ENCODE measurements around the gene SLC2A9. TPM values are rescaled to one million over a fixed set of nuclear protein-coding genes. Genes with fewer than 3 reads are reported as not detected.

The SLC2A9 gene
- total RNA-seq: 0.80 and 2.0 TPM in 2 replicates

DNA sequence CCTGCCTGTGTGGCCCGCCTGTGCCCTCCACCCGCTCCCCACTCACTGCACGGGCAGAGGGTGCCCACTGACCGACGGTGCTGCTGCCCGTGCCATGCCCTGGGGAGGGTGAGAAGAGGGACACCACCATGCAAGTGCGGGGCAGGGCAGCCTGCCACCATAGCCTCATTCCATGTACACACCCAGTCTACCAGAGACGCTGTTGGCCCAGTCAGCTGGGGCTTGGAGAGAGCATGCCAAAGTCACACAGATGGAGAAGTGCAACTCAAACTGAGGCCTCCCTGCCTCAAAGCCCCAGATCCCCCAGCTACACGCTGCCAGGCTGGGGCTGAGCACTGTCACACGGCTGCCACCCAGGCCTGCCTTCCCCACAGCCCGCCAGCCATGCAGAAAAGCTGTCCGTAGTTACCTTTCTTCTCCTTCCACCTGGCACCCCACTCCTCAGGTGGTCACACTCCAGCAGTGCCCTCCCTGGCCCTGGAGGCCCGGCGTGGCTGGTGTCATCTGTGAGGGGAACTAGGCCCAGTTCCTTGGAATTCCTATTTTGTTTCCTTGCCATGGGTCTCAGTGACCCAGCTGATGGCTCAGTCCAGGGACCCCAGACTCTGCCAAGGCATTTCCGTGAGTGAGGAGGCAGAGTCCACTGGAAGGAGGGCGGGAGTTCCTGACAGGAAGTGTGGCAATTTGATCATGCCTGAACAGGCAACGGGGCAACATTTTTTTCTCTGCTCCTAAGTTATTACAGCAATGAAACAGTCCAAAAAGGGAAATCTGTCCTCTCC is at the start of gene SLC2A9:
SLC2A9 (minus strand) TSS at position 627 of the 782 bp plus-strand sequence; CDS start at position 559, 68 bp downstream.
- TF ChIP-seq, protein P1, sequence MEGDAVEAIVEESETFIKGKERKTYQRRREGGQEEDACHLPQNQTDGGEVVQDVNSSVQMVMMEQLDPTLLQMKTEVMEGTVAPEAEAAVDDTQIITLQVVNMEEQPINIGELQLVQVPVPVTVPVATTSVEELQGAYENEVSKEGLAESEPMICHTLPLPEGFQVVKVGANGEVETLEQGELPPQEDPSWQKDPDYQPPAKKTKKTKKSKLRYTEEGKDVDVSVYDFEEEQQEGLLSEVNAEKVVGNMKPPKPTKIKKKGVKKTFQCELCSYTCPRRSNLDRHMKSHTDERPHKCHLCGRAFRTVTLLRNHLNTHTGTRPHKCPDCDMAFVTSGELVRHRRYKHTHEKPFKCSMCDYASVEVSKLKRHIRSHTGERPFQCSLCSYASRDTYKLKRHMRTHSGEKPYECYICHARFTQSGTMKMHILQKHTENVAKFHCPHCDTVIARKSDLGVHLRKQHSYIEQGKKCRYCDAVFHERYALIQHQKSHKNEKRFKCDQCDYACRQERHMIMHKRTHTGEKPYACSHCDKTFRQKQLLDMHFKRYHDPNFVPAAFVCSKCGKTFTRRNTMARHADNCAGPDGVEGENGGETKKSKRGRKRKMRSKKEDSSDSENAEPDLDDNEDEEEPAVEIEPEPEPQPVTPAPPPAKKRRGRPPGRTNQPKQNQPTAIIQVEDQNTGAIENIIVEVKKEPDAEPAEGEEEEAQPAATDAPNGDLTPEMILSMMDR (conservative IDR thresholded peaks at IDR 0.05; ENCODE audit: low read depth, low read length): no peak

DNA sequence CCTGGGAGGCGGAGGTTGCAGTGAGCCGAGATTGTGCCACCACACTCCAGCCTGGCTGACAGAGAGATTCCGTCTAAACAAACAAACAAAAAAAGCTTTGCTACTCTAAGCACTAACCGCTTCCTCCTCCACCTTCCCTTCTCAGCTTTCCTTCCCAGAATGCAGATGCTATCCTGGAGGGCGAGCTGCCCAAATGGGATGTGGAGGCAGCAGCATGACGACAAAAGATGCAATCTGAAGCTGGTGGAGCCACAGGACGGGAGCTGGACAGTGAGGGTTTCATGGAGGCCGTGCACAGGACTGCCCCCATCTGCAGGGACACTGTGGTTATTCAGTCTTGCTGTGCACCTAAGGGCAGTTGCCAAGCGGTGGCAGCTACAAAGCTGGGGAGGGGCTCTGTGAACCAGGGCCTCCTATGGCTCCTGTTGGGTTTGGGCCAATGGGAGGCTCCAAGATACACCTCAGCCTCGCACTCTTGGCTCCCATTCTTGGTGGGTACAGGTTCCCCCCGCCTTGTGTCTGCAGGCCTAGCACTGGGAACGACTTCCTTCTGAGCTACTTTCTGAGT is 47.9 kb upstream of the SLC2A9 start:
- DNase-seq (ENCODE audit: low read depth): no peak
- TF ChIP-seq, protein P1 (conservative IDR thresholded peaks at IDR 0.05; ENCODE audit: low read depth, low read length): no peak
- no peak overlapping the region for H3K4me3 ChIP-seq (ENCODE audit: low read depth, low read length)

More for the DNA sequence above, at the start of gene SLC2A9:
- peak within 1 kb of the TSS; percentile 79 for H3K4me3 ChIP-seq (ENCODE audit: low read depth, low read length)
- DNase-seq (ENCODE audit: low read depth): no peak

DNA sequence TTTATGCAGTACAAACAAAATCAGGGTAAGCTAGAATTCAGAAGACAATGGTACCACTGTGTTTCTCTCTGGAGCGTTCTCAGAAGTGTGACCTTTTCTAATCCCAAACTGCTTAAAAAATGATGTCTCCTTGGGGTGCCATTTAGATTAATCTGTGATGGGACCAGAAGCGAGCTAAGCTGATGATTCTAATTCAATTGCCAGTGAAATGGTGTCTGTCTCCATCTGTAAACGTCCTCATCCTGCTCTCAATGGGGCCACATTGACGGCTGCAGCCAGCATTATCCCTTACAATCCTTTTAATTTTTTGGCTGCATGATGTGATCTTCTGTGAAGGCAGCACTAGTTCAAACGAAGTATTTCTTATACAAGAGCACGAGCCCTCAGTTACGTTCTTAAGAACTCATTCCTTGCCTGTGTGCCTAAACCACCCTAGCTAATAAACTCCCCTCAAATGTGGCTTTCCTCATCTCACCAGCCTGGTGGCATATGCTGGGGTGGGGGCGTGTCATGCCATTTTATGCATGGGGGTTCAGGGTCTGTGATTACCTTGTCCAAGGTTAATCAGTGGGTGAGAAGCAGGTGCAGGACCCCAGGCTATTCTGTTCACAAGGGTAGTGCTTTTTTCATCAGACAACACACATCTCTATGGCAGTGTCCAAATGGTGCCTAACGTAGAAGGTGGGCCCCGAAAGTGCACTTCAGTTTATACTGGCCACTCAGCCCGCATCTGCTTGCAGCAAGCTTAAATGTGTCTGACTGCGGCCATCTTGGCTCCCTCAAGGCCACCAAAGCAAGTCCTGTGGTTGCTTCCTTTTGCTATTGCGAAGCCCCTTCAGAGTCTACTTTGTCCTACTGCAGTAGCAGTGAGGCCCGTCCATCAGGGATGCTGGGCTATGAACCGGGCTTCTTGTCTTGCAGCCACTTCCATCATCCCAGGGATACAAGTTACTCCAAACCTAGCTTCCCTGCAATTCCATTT is 45.7 kb upstream of the SLC2A9 start:
- no peak for DNase-seq (ENCODE audit: low read depth)
- no peak overlapping the region for H3K4me3 ChIP-seq (ENCODE audit: low read depth, low read length)
- TF ChIP-seq, protein P1 (conservative IDR thresholded peaks at IDR 0.05; ENCODE audit: low read depth, low read length): no peak

DNA sequence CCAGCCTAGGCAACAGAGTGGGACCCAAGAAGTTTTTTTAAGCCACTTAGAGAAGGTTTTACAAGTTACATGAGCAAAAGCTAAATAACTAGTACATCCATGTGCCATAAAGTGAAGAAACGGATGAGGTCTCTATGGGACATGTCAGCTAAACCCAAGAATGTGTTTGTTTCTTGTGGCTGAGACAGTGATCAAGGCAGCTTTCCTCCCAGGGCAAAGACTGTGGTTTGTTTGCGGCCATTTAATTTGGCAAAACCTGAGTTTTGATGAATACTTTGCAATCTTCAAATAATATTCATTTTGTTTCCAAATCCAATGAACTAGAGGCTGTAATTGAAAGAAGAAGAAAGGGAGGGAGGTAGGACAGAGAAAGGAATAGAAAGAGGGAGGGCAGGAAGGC is 44.9 kb upstream of the SLC2A9 start:
- DNase-seq (ENCODE audit: low read depth): no peak
- H3K4me3 ChIP-seq (ENCODE audit: low read depth, low read length): no peak overlapping the region
- TF ChIP-seq, protein P1 (conservative IDR thresholded peaks at IDR 0.05; ENCODE audit: low read depth, low read length): no peak

DNA sequence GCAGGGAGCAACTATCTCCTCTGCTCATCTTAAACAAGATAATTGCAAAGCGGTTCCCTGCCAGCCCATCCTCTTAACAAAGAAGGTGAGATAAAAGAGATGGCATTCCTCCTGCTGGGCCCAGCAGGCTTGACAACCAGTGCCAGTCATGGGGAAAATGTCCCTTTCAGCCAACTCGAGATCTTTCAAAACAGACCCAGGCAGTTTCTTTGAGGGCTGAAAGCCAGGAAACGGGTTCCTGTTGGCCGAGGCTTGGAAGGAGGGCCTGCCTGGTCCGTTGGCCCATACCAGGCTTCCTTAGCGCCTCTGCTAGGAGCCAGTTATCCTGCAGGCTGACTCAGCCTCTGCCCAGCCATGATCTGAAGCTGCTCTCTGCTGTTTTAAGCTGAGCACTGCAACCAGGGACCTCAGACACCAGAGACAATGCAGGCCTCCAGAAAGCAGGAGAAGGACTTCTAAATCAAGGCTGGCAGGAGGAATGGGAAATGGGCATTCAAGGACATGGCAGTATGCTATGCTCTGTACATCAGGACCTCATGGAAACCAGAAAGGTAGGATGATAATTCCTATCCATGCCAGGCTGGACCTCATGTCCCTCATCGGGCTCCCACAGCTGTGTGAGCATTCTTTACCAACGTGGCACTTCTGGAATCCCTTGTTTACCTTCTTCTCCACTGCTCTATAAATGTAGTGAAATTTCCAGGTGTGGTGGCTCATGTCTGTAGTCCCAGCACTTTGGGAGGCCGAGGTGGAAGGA is 42.4 kb upstream of the SLC2A9 start:
- no peak overlapping the region for H3K4me3 ChIP-seq (ENCODE audit: low read depth, low read length)
- TF ChIP-seq, protein P1 (conservative IDR thresholded peaks at IDR 0.05; ENCODE audit: low read depth, low read length): peak; percentile 96
- DNase-seq (ENCODE audit: low read depth): no peak
